NB4 (cell line): ENCODE results near the gene POLA1.
"Not testable (repeated sequence)": the region's sequence is repeated elsewhere in the genome, so short reads cannot be mapped to it uniquely, and the experiment has no call there.

Experiments
- CTCF ChIP-seq: IDR thresholded peaks from one replicate; pipeline ENCODE4 v1.5.1; 2012; ENCODE audit warnings: low read depth, low read length
- MAX ChIP-seq: IDR thresholded peaks from 2 replicates; pipeline ENCODE4 v1.6.1; 2011; ENCODE audit warnings: low read depth, low read length
- MYC ChIP-seq: IDR thresholded peaks from 2 replicates; pipeline ENCODE4 v1.6.1; 2011; ENCODE audit warnings: low read depth, low read length

GRCh38 chrX:24655679-24656078, 38.0 kb upstream of the POLA1 start:
- not testable (repeated sequence) for TF ChIP-seq CTCF, MAX, MYC
